Skeletal muscle tissue (tissue), 4 donors: Measurements from ENCODE around the gene MAP3K2. TPM values are rescaled to one million over a fixed set of nuclear protein-coding genes. Genes with fewer than 3 reads are reported as not detected.

Experiments
- H3K27ac ChIP-seq: one replicate; pipeline ENCODE4 v1.7.0; 2013; ENCODE audit warnings: mild to moderate bottlenecking, low read depth, low read length, inconsistent platforms
- H3K27me3 ChIP-seq, 3 donors: one replicate each; pipeline ENCODE4 v1.7.0; 2013; ENCODE audit warnings: low read length in 3 of 3; ENCODE audit not compliant: control insufficient read depth in 3 of 3, insufficient read depth in 3 of 3
- H3K36me3 ChIP-seq, 3 donors: one replicate each; pipeline ENCODE4 v1.7.0; 2013; ENCODE audit warnings: low read length in 3 of 3; ENCODE audit not compliant: control insufficient read depth in 3 of 3, insufficient read depth in 3 of 3
- H3K4me1 ChIP-seq, 3 donors: one replicate each; pipeline ENCODE4 v1.7.0; 2013; ENCODE audit warnings: low read length in 3 of 3, mild to moderate bottlenecking in 3 of 3; ENCODE audit not compliant: control insufficient read depth in 3 of 3, insufficient read depth in 3 of 3
- H3K4me3 ChIP-seq, 3 donors: one replicate each; pipeline ENCODE4 v1.7.0; 2013; ENCODE audit warnings: low read length in 3 of 3
- H3K9ac ChIP-seq, 3 donors: one replicate each; pipeline ENCODE4 v1.7.0; 2013; ENCODE audit warnings: low read length in 3 of 3, mild to moderate bottlenecking in 3 of 3, moderate library complexity in 2 of 3, low read depth in 1 of 3
- H3K9me3 ChIP-seq, 3 donors: one replicate each; pipeline ENCODE4 v1.7.0; 2013; ENCODE audit warnings: low read length in 3 of 3; ENCODE audit not compliant: control insufficient read depth in 3 of 3
- total RNA-seq: library from RNA; depleted of rRNA; stranded (reverse); fragments of >200 nt; gene quantifications from one replicate; pipeline ENCODE4 v1.2.3, GENCODE V29; 2014
- donor health status: Osteomylitis.

MAP3K2 gene
- total RNA-seq, 1 donor from 2014 or later: 21.9 TPM

DNA sequence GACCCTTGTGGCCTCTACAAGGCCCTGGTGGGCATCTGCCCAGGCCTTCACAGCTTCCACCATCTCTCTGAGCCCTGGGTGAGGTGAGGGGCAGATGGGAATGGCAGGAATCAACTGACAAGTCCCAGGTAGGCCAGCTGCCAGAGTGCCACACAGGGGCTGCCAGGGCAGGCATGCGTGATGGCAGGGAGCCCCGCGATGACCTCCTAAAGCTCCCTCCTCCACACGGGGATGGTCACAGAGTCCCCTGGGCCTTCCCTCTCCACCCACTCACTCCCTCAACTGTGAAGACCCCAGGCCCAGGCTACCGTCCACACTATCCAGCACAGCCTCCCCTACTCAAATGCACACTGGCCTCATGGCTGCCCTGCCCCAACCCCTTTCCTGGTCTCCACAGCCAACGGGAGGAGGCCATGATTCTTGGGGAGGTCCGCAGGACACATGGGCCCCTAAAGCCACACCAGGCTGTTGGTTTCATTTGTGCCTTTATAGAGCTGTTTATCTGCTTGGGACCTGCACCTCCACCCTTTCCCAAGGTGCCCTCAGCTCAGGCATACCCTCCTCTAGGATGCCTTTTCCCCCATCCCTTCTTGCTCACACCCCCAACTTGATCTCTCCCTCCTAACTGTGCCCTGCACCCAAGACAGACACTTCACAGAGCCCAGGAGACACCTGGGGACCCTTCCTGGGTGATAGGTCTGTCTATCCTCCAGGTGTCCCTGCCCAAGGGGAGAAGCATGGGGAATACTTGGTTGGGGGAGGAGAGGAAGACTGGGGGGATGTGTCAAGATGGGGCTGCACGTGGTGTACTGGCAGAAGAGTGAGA, 32.5 kb upstream of the MAP3K2 start:
- Histone ChIP-seq H3K9me3 (no peaks in the 10 kb centered on the region), H3K4me3 (no peak overlapping the region), H3K27me3 (peaks cover 27 to 44% (median 28%) of the 10 kb centered on the region in 3 donors), H3K4me1 (peaks cover 12 to 27% (median 21%) of the 10 kb centered on the region in 3 donors), H3K36me3 (no peaks in the 10 kb centered on the region), H3K27ac (no peak overlapping the region), H3K9ac (no peak overlapping the region)

- Histone ChIP-seq H3K36me3 (no peaks in the 10 kb centered on the region), H3K27ac (no peak overlapping the region), H3K27me3 (peaks cover 27 to 37% (median 28%) of the 10 kb centered on the region in 3 donors), H3K4me3 (no peak overlapping the region), H3K9me3 (no peaks in the 10 kb centered on the region), H3K9ac (no peak overlapping the region), H3K4me1 (peaks cover 12 to 33% (median 26%) of the 10 kb centered on the region in 3 donors)
These were observed 31.8 kb upstream of the MAP3K2 start for GRCh38 chr2:127419448-127420038.

GRCh38 chr2:127419112-127419430, 31.3 kb upstream of the MAP3K2 start:
- H3K9ac ChIP-seq: no peak overlapping the region
- H3K4me3 ChIP-seq: no peak overlapping the region
- H3K27me3 ChIP-seq: peaks cover 27 to 36% (median 28%) of the 10 kb centered on the region in 3 donors
- H3K27ac ChIP-seq: no peak overlapping the region
- H3K9me3 ChIP-seq: no peaks in the 10 kb centered on the region
- H3K4me1 ChIP-seq: peaks cover 12 to 33% (median 26%) of the 10 kb centered on the region in 3 donors
- no peaks in the 10 kb centered on the region for H3K36me3 ChIP-seq

DNA sequence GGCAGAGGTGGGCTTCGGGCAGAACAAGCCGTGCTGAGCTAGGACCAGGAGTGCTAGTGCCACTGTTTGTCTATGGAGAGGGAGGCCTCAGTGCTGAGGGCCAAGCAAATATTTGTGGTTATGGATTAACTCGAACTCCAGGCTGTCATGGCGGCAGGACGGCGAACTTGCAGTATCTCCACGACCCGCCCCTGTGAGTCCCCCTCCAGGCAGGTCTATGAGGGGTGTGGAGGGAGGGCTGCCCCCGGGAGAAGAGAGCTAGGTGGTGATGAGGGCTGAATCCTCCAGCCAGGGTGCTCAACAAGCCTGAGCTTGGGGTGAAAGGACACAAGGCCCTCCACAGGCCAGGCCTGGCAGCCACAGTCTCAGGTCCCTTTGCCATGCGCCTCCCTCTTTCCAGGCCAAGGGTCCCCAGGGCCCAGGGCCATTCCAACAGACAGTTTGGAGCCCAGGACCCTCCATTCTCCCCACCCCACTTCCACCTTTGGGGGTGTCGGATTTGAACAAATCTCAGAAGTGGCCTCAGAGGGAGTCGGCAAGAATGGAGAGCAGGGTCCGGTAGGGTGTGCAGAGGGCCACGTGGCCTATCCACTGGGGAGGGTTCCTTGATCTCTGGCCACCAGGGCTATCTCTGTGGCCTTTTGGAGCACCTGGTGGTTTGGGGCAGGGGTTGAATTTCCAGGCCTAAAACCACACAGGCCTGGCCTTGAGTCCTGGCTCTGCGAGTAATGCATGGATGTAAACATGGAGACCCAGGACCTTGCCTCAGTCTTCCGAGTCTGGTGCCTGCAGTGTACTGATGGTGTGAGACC, 30.7 kb upstream of the MAP3K2 start, which contains the start of gene PROC:
PROC (plus strand) TSS at position 128 of the 812 bp plus-strand sequence. CDS start 1,516 bp downstream, outside the sequence.
- peaks cover 23 to 33% (median 24%) of the 10 kb centered on the region in 3 donors for H3K27me3 ChIP-seq
- no peak within 1 kb of the TSS for H3K9ac ChIP-seq
- H3K4me3 ChIP-seq: no peak within 1 kb of the TSS
- H3K27ac ChIP-seq: no peak within 1 kb of the TSS
- H3K9me3 ChIP-seq: no peaks in the 10 kb centered on the region
- H3K4me1 ChIP-seq: peaks cover 10 to 31% (median 24%) of the 10 kb centered on the region in 3 donors
- no peaks in the 10 kb centered on the region for H3K36me3 ChIP-seq

- Histone ChIP-seq H3K27ac (no peak overlapping the region), H3K9me3 (no peaks in the 10 kb centered on the region), H3K27me3 (peaks cover 15 to 22% (median 16%) of the 10 kb centered on the region in 3 donors)
These were observed 29.6 kb upstream of the MAP3K2 start for GRCh38 chr2:127417406-127417805.

DNA sequence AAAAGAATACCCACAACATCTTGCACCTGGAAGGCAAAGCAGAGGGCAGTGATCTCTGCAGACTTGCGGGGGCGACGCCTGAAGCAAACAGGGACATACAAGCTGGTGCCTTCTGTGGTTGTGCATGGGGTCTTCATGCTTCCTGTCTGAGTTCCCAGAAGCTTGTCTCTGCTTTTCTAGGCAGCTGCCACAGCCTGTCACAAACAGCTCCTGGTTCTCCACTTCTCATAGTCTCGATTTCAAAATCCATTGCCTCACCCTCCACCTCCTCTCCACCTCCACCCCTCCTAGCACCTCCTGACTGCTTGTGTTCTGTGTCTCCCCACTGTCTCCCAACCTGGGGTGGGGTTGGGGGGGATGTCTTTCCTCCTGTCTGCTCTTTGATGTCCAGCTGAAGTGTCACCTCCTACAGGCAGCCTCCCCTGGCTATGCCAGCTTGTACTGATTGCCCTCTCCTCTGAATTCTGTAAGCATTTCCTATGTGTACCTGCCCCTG, 28.8 kb upstream of the MAP3K2 start:
- no peak overlapping the region for H3K27ac ChIP-seq

More at GRCh38 chr2:127417406-127417805, 29.6 kb upstream of the MAP3K2 start:
- Histone ChIP-seq H3K36me3 (no peaks in the 10 kb centered on the region), H3K4me3 (no peak overlapping the region), H3K9ac (no peak overlapping the region), H3K4me1 (peaks cover 10 to 28% (median 21%) of the 10 kb centered on the region in 3 donors)

DNA sequence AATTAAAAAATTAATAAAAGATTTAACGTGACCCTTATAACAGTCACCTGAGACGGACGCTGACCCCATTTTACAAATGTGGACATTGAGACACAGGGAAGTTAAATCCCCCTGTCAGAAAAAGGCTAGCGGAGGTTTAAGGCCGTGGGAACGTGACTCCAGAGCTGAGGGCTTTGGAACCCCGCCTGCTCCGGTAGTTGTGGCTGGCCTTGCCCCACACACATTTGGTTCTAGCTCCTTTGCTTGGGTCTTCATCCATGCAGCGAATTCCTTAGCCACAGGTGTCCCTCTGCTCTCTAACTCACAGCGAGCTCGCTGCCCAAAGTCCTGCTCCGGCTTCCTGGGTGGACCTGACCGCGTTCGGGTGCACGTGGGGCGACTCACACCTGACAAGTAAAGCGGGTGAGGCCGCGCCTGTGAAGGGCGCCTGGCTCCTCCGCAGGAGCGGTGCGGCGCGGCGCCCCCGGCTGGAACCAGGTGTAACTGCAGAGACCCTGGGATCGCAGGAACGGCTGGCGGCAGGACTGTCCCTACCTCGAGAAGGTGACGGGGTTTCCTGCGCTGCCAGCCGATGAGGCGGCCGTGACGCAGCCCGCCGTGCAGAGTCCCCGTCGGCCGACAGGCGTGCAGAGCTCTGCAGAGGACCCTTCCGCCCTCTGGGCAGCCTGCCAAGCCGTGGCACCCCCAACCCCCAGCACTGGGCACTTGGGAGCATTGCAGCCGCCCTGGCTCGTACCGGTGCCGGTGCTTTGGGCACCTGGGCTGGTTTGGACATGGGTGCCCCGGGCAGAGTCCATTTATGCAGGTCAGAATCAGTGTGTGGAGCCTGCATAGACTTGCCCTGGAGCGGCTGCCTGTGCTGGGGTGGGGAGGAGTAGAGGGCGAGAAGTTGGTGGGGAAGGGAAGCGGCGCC, 28.1 kb upstream of the MAP3K2 start:
- H3K4me1 ChIP-seq: peaks cover 20 to 43% (median 28%) of the 10 kb centered on the region in 3 donors
- peak overlapping the region; percentile 69 to 72 (median 70) for H3K4me3 ChIP-seq
- peak overlapping the region; percentile 69 to 76 (median 70) for H3K9ac ChIP-seq
- peaks cover under 1 to 7% (median 4%) of the 10 kb centered on the region in 3 donors for H3K27me3 ChIP-seq
- H3K27ac ChIP-seq: no peak overlapping the region
- no peaks in the 10 kb centered on the region for H3K9me3 ChIP-seq
- no peaks in the 10 kb centered on the region for H3K36me3 ChIP-seq

More for the DNA sequence above, 28.8 kb upstream of the MAP3K2 start:
- H3K27me3 ChIP-seq: peaks cover 7 to 14% (median 8%) of the 10 kb centered on the region in 3 donors
- peaks cover 13 to 36% (median 28%) of the 10 kb centered on the region in 3 donors for H3K4me1 ChIP-seq
- peak overlapping the region in 2 of 3 donors; percentile 69 to 76 for H3K9ac ChIP-seq
- no peaks in the 10 kb centered on the region for H3K36me3 ChIP-seq
- peak overlapping the region; percentile 69 to 72 (median 70) for H3K4me3 ChIP-seq
- H3K9me3 ChIP-seq: no peaks in the 10 kb centered on the region

DNA sequence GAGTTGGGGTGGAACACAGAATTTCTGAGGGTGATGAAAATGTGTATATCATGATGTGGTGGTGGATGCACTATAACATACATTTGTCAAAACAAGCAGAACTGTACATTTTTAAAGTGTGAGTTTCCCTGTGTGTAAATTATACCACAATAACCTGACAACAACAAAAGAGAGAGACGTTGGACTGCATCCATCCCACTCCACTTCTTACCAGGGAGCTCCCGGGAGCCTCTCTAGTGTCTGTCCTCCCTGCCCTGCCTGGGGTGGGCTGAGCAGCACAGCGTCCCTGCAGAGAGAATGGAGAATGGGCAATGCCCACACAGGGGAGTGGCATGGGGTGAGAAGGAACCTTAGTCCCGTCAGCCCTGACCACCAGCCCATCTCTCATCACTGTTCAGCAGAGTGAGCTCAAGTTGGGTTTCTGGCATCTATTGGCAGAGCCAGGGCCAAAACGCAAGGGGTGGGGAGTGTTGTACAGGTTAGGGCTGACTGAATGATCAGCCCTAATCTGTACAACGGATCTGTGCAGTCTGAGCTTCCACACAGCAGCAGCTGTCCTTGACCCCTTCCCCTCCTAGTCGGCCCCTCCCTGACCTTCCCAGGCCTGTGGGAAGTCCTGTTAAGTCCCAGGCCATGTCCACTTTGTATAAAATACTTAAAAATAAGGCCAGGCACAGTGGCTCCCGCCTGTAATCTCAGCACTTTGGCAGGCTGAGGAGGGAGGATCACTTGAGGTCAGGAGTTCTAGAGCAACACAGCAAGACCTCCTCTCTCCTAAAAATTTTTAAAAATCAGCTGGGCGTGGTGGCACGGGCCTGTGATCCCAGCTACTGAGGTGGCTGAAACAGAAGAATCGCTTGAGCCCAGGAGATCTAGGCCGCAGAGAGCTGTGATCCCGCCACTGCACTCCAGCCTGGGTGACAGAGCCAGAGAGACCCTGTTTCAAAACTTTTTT, 27.1 kb upstream of the MAP3K2 start:
- H3K4me3 ChIP-seq: no peak overlapping the region
- H3K9me3 ChIP-seq: no peaks in the 10 kb centered on the region
- H3K9ac ChIP-seq: no peak overlapping the region
- H3K36me3 ChIP-seq: no peaks in the 10 kb centered on the region
- H3K4me1 ChIP-seq: peaks cover 23 to 39% (median 32%) of the 10 kb centered on the region in 3 donors
- H3K27me3 ChIP-seq: peaks cover 0 to 4% (median 0%) of the 10 kb centered on the region in 3 donors
- H3K27ac ChIP-seq: no peak overlapping the region
